Activated T-helper 2 cell treated with anti-CD3 and anti-CD28 coated beads, Interferon-gamma antibody, Interleukin-2, Interleukin-4, amounts not matched to agents 10 μg/mL and 5 μg/mL and 100 μg/mL, durations not matched to agents 14 hours and 24 hours and 36 hours (primary cell): Measurements from ENCODE around the gene KDF1. TPM values are rescaled to one million over a fixed set of nuclear protein-coding genes. Genes with fewer than 3 reads are reported as not detected.
"Not testable (repeated sequence)": the region's sequence is repeated elsewhere in the genome, so short reads cannot be mapped to it uniquely, and the experiment has no call there.

Experiments used
- DNase-seq: peaks from one replicate; pipeline ENCODE4 v3.0.0; 2021; ENCODE audit warnings: low spot score
- H3K27ac Mint-ChIP-seq: one replicate; pipeline ENCODE4 v1.8.0; 2021; ENCODE audit warnings: mixed read lengths
- H3K27me3 Mint-ChIP-seq: one replicate; pipeline ENCODE4 v1.8.0; 2021; ENCODE audit warnings: low read depth, mixed read lengths
- H3K36me3 Mint-ChIP-seq: one replicate; pipeline ENCODE4 v1.8.0; 2021; ENCODE audit warnings: low read depth, mixed read lengths
- H3K4me1 Mint-ChIP-seq: one replicate; pipeline ENCODE4 v1.8.0; 2021; ENCODE audit warnings: low read depth, mixed read lengths
- H3K4me3 Mint-ChIP-seq: one replicate; pipeline ENCODE4 v1.8.0; 2021; ENCODE audit warnings: low read depth, mild to moderate bottlenecking, moderate library complexity, mixed read lengths
- H3K9me3 Mint-ChIP-seq: one replicate; pipeline ENCODE4 v1.8.0; 2021; ENCODE audit warnings: mixed read lengths
- intact Hi-C: fragments of 100-400 bp; cut with micrococcal nuclease; formaldehyde crosslinking; loops from one replicate; pipeline ENCODE4 v1.15.1; 2023
- total RNA-seq: library from RNA; stranded (reverse); gene quantifications from 2 replicates; pipeline ENCODE4 v1.2.3, GENCODE V29; 2022

KDF1 gene
- total RNA-seq, 1 donor from 2014 or later, result not detected

GRCh38 chr1:26960625-26960966 is 328 bp upstream of the KDF1 start:
- intact Hi-C loops, result no loop called here
- no peak for DNase-seq
- Mint-ChIP-seq H3K27ac (no peak overlapping the region), H3K27me3 (peaks cover 50% of the 10 kb centered on the region), H3K9me3 (no peaks in the 10 kb centered on the region), H3K4me1 (peaks cover 5% of the 10 kb centered on the region), H3K36me3 (no peaks in the 10 kb centered on the region), H3K4me3 (peak overlapping the region; percentile 62)

GRCh38 chr1:26959270-26959669 is 998 bp downstream of the KDF1 start:
- Mint-ChIP-seq H3K9me3 (no peaks in the 10 kb centered on the region), H3K4me3 (no peak overlapping the region), H3K4me1 (peaks cover 5% of the 10 kb centered on the region), H3K36me3 (no peaks in the 10 kb centered on the region), H3K27ac (no peak overlapping the region), H3K27me3 (peaks cover 50% of the 10 kb centered on the region)
- DNase-seq, result no peak
- intact Hi-C loops, result no loop called here

- H3K4me1 Mint-ChIP-seq, result peaks cover 5% of the 10 kb centered on the region
- DNase-seq, result no peak
These were observed 3.0 kb downstream of the KDF1 start for GRCh38 chr1:26957306-26957705.

GRCh38 chr1:26956321-26956720 is 3.9 kb downstream of the KDF1 start:
- Mint-ChIP-seq H3K4me1 (peaks cover 5% of the 10 kb centered on the region), H3K4me3 (no peak overlapping the region), H3K27me3 (peaks cover 34% of the 10 kb centered on the region), H3K9me3 (no peaks in the 10 kb centered on the region), H3K36me3 (no peaks in the 10 kb centered on the region), H3K27ac (no peak overlapping the region)
- no peak for DNase-seq
- intact Hi-C loops, result no loop called here

More at GRCh38 chr1:26957306-26957705, 3.0 kb downstream of the KDF1 start:
- no peak overlapping the region for H3K27ac Mint-ChIP-seq
- intact Hi-C loops, result no loop called here
- no peaks in the 10 kb centered on the region for H3K36me3 Mint-ChIP-seq
- peaks cover 43% of the 10 kb centered on the region for H3K27me3 Mint-ChIP-seq
- no peak overlapping the region for H3K4me3 Mint-ChIP-seq
- H3K9me3 Mint-ChIP-seq, result no peaks in the 10 kb centered on the region

- intact Hi-C loops, result no loop called here
- H3K9me3 Mint-ChIP-seq, result no peaks in the 10 kb centered on the region
- H3K27ac Mint-ChIP-seq, result no peak overlapping the region
- H3K4me1 Mint-ChIP-seq, result no peaks in the 10 kb centered on the region
- no peak for DNase-seq
- no peak overlapping the region for H3K4me3 Mint-ChIP-seq
- no peaks in the 10 kb centered on the region for H3K36me3 Mint-ChIP-seq
- peaks cover 15% of the 10 kb centered on the region for H3K27me3 Mint-ChIP-seq
These were observed 6.9 kb downstream of the KDF1 start for GRCh38 chr1:26953374-26953773.

GRCh38 chr1:26951821-26952497 is 8.3 kb downstream of the KDF1 start:
- H3K27me3 Mint-ChIP-seq, result peaks cover 8% of the 10 kb centered on the region
- intact Hi-C loops, result no loop called here
- no peaks in the 10 kb centered on the region for H3K4me1 Mint-ChIP-seq
- no peak overlapping the region for H3K27ac Mint-ChIP-seq
- H3K36me3 Mint-ChIP-seq, result no peaks in the 10 kb centered on the region
- H3K9me3 Mint-ChIP-seq, result no peaks in the 10 kb centered on the region
- no peak for DNase-seq
- H3K4me3 Mint-ChIP-seq, result no peak overlapping the region

- Mint-ChIP-seq H3K4me3 (no peak overlapping the region), H3K36me3 (peaks cover 4% of the 10 kb centered on the region), H3K4me1 (no peaks in the 10 kb centered on the region), H3K27ac (no peak overlapping the region), H3K27me3 (peaks cover 3% of the 10 kb centered on the region), H3K9me3 (no peaks in the 10 kb centered on the region)
- intact Hi-C loops, result no loop called here
- no peak for DNase-seq
These were observed 9.1 kb downstream of the KDF1 start for GRCh38 chr1:26951216-26951615.

GRCh38 chr1:26950602-26951001 is 9.7 kb downstream of the KDF1 start:
- Mint-ChIP-seq H3K36me3 (peaks cover 10% of the 10 kb centered on the region), H3K9me3 (no peaks in the 10 kb centered on the region)
- intact Hi-C loops, result no loop called here

GRCh38 chr1:26949926-26950319 is 10.3 kb downstream of the KDF1 start:
- Mint-ChIP-seq H3K27me3 (peaks cover 2% of the 10 kb centered on the region), H3K36me3 (peaks cover 16% of the 10 kb centered on the region), H3K9me3 (no peaks in the 10 kb centered on the region), H3K27ac (no peak overlapping the region), H3K4me3 (no peak overlapping the region), H3K4me1 (no peaks in the 10 kb centered on the region)
- intact Hi-C loops, result no loop called here
- no peak for DNase-seq

More at GRCh38 chr1:26950602-26951001, 9.7 kb downstream of the KDF1 start:
- Mint-ChIP-seq H3K27me3 (peaks cover 2% of the 10 kb centered on the region), H3K27ac (no peak overlapping the region), H3K4me3 (no peak overlapping the region), H3K4me1 (no peaks in the 10 kb centered on the region)
- no peak for DNase-seq

- Mint-ChIP-seq H3K4me3 (no peak overlapping the region), H3K36me3 (peaks cover 18% of the 10 kb centered on the region), H3K4me1 (no peaks in the 10 kb centered on the region), H3K9me3 (no peaks in the 10 kb centered on the region), H3K27me3 (peaks cover 2% of the 10 kb centered on the region), H3K27ac (no peak overlapping the region)
- no peak for DNase-seq
- intact Hi-C loops, result no loop called here
These were observed 10.9 kb downstream of the KDF1 start for GRCh38 chr1:26949266-26949925.

- H3K27ac Mint-ChIP-seq, H3K4me3 Mint-ChIP-seq, intact Hi-C loops, H3K4me1 Mint-ChIP-seq, H3K27me3 Mint-ChIP-seq, DNase-seq, H3K9me3 Mint-ChIP-seq: not testable (repeated sequence)
- H3K36me3 Mint-ChIP-seq, result peaks cover 20% of the 10 kb centered on the region
These were observed 11.6 kb downstream of the KDF1 start for GRCh38 chr1:26948725-26949057.

- Mint-ChIP-seq H3K4me1 (no peaks in the 10 kb centered on the region), H3K9me3 (no peaks in the 10 kb centered on the region), H3K27ac (no peak overlapping the region), H3K4me3 (no peak overlapping the region), H3K27me3 (no peaks in the 10 kb centered on the region), H3K36me3 (peaks cover 41% of the 10 kb centered on the region)
- intact Hi-C loops, result no loop called here
- no peak for DNase-seq
These were observed 14.0 kb downstream of the KDF1 start for GRCh38 chr1:26946270-26946669.

- peaks cover 44% of the 10 kb centered on the region for H3K36me3 Mint-ChIP-seq
- H3K9me3 Mint-ChIP-seq, result no peaks in the 10 kb centered on the region
- H3K27ac Mint-ChIP-seq, result no peak overlapping the region
- no peaks in the 10 kb centered on the region for H3K27me3 Mint-ChIP-seq
- no peaks in the 10 kb centered on the region for H3K4me1 Mint-ChIP-seq
- no peak overlapping the region for H3K4me3 Mint-ChIP-seq
- DNase-seq, result no peak
- intact Hi-C loops, result no loop called here
These were observed 14.5 kb downstream of the KDF1 start for GRCh38 chr1:26945728-26946127.
